Astrocyte of the spinal cord (primary cell): Measurements from ENCODE around the gene EIF5A2.

ENCODE experiments used
- DNase-seq: peaks from one replicate; pipeline ENCODE4 v3.0.0; 2011; ENCODE audit warnings: low read depth, low spot score
- H3K4me3 ChIP-seq: 2 replicates; pipeline ENCODE4 v1.5.1; 2011; ENCODE audit warnings: low read depth, mild to moderate bottlenecking, low read length, moderate library complexity
- in situ Hi-C: cut with HindIII; loops from 2 replicates; pipeline ENCODE4 v1.10.0; 2017; ENCODE audit warnings: low sequenced_read_pairs
- TF ChIP-seq, protein P1 (sequence below): IDR thresholded peaks from 2 replicates; pipeline ENCODE4 v1.5.1; 2012; ENCODE audit warnings: low read depth, mild to moderate bottlenecking, low read length, inconsistent platforms

Gene EIF5A2

GRCh38 chr3:170908235-170909116 is at the start of gene EIF5A2:
Gene EIF5A2 (minus strand): TSS chr3:170908637. CDS start chr3:170907806, 831 bp downstream.
- DNase-seq: peak; percentile 97
- TF ChIP-seq, protein P1, sequence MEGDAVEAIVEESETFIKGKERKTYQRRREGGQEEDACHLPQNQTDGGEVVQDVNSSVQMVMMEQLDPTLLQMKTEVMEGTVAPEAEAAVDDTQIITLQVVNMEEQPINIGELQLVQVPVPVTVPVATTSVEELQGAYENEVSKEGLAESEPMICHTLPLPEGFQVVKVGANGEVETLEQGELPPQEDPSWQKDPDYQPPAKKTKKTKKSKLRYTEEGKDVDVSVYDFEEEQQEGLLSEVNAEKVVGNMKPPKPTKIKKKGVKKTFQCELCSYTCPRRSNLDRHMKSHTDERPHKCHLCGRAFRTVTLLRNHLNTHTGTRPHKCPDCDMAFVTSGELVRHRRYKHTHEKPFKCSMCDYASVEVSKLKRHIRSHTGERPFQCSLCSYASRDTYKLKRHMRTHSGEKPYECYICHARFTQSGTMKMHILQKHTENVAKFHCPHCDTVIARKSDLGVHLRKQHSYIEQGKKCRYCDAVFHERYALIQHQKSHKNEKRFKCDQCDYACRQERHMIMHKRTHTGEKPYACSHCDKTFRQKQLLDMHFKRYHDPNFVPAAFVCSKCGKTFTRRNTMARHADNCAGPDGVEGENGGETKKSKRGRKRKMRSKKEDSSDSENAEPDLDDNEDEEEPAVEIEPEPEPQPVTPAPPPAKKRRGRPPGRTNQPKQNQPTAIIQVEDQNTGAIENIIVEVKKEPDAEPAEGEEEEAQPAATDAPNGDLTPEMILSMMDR: no peak
- H3K4me3 ChIP-seq: peak within 1 kb of the TSS; percentile 78
- in situ Hi-C loops: no loop called here

- TF ChIP-seq, protein P1: no peak
- no peak for DNase-seq
- in situ Hi-C loops: no loop called here
- no peak overlapping the region for H3K4me3 ChIP-seq
These were observed 48.2 kb upstream of the EIF5A2 start for GRCh38 chr3:170956647-170957046.

GRCh38 chr3:170953736-170954135 is 45.3 kb upstream of the EIF5A2 start:
- no peak overlapping the region for H3K4me3 ChIP-seq
- TF ChIP-seq, protein P1: no peak
- in situ Hi-C loops: no loop called here

DNA sequence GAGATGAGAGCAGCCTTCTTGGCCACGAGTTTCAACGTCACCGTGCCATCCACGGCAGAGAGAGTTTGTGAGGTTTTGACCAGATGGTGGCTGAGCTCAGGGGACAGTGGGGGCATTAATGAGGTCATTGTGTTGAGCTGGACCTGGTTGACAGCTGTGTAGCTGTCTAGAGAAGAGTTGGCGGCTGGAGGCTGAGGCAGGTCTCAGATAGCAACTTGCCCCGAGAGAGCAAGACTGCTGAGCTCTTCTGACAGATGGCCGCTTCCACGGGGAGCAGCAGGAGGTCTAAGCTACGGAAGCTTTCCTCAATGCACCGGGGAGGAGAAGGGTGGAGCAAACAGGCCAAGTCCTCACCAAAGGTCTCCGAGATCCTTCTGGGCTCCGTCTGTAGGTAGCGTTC is 44.8 kb upstream of the EIF5A2 start:
- H3K4me3 ChIP-seq: no peak overlapping the region
- no peak for DNase-seq
- TF ChIP-seq, protein P1: no peak
- in situ Hi-C loops: no loop called here

More at GRCh38 chr3:170953736-170954135, 45.3 kb upstream of the EIF5A2 start:
- DNase-seq: no peak

GRCh38 chr3:170949211-170949610 is 40.8 kb upstream of the EIF5A2 start:
- in situ Hi-C loops: no loop called here
- no peak overlapping the region for H3K4me3 ChIP-seq
- TF ChIP-seq, protein P1: no peak
- no peak for DNase-seq

GRCh38 chr3:170947018-170947769 is 38.8 kb upstream of the EIF5A2 start:
- no peak for DNase-seq
- in situ Hi-C loops: no loop called here
- TF ChIP-seq, protein P1: no peak
- no peak overlapping the region for H3K4me3 ChIP-seq
